Effector memory CD8-positive, alpha-beta T cell (primary cell): Measurements from ENCODE around the gene DOCK10.
A peak's percentile ranks its signal among the peaks of the same experiment; 100 is the strongest.

ENCODE experiments used
- ATAC-seq: fragments of 150-1000 bp; cut with Tn5 transposase; replicated peaks from 2 replicates; pipeline ENCODE4 v1.10.0; 2021; ENCODE audit warnings: mild to moderate bottlenecking, moderate library complexity
- DNase-seq, 3 experiments: peaks; one replicate each; pipeline ENCODE4 v3.0.0; 2021
- H3K27ac Mint-ChIP-seq, 2 donors: one replicate each; pipeline ENCODE4 v1.8.0; 2022; ENCODE audit warnings: mild to moderate bottlenecking in 2 of 2, mixed read lengths in 2 of 2, moderate library complexity in 2 of 2
- H3K27me3 Mint-ChIP-seq, 2 donors: one replicate each; pipeline ENCODE4 v1.8.0; 2022; ENCODE audit warnings: mixed read lengths in 2 of 2
- H3K36me3 Mint-ChIP-seq: one replicate; pipeline ENCODE4 v1.8.0; 2022; ENCODE audit warnings: mild to moderate bottlenecking, moderate library complexity, mixed read lengths; ENCODE audit not compliant: insufficient read depth
- H3K4me1 Mint-ChIP-seq, 2 donors: one replicate each; pipeline ENCODE4 v1.8.0; 2022; ENCODE audit warnings: low read depth in 2 of 2, mixed read lengths in 2 of 2
- H3K4me3 Mint-ChIP-seq, 2 donors: one replicate each; pipeline ENCODE4 v1.8.0; 2022; ENCODE audit warnings: mild to moderate bottlenecking in 2 of 2, mixed read lengths in 2 of 2, moderate library complexity in 2 of 2
- H3K9me3 Mint-ChIP-seq, 2 donors: one replicate each; pipeline ENCODE4 v1.8.0; 2022; ENCODE audit warnings: mixed read lengths in 2 of 2

DOCK10 gene

DNA sequence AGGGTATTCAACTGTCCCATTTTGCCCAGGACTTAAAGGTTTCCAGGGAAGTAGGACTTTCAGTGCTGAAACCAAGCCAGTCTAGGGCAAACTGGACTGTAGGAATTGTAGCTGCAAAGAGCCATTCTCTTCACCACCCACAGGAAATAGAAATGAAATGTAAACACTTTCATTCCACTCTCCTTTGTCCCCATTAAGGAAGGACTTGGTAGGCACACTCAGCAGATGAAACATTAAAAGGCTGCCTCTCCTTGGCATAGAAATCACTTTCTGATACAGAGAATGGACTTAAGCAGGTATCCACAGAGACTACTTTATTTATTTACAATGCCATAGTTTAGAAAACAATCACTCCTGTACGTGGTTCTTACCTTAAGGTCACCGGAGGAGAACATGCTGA is 223.2 kb downstream of the DOCK10 start:
- Mint-ChIP-seq H3K27me3 (no peaks in the 10 kb centered on the region), H3K36me3 (peaks cover 69% of the 10 kb centered on the region), H3K9me3 (no peaks in the 10 kb centered on the region), H3K4me1 (no peaks in the 10 kb centered on the region), H3K4me3 (no peak overlapping the region), H3K27ac (peak overlapping the region; percentile 23 to 38)
- DNase-seq = no peak
- ATAC-seq = no peak

GRCh38 chr2:224817676-224818075 is 224.6 kb downstream of the DOCK10 start:
- H3K4me1 Mint-ChIP-seq = no peaks in the 10 kb centered on the region
- no peak for ATAC-seq
- H3K27ac Mint-ChIP-seq = no peak overlapping the region
- no peaks in the 10 kb centered on the region for H3K9me3 Mint-ChIP-seq
- peaks cover 66% of the 10 kb centered on the region for H3K36me3 Mint-ChIP-seq
- H3K27me3 Mint-ChIP-seq = no peaks in the 10 kb centered on the region
- no peak overlapping the region for H3K4me3 Mint-ChIP-seq
- no peak for DNase-seq

GRCh38 chr2:224816816-224817215 is 225.5 kb downstream of the DOCK10 start:
- Mint-ChIP-seq H3K9me3 (peaks cover 0 to 1% of the 10 kb centered on the region in 2 donors), H3K4me3 (no peak overlapping the region), H3K36me3 (peaks cover 66% of the 10 kb centered on the region), H3K27me3 (no peaks in the 10 kb centered on the region), H3K27ac (peak overlapping the region in 1 of 2 donors; percentile 52), H3K4me1 (no peaks in the 10 kb centered on the region)
- DNase-seq (no peak), ATAC-seq (no peak)

DNA sequence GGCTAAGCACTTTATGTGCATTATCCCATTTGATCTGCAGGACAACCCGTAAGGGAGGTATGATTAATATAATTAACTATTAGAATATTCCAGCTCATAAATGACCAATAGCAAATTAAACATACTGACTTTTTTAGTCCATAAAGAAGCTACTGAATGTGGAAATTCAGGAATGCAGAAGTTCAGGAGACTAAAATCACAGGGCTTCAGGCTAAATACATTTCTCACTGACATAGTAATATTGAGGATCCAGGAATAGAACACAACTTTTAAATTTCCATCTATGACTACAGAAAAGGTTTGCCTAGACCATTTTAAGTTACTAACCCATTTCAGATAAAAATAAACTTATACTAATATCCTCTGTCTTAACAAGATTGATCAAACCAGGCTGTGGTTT is 228.7 kb downstream of the DOCK10 start:
- no peak overlapping the region for H3K27ac Mint-ChIP-seq
- ATAC-seq (no peak), DNase-seq (no peak)
- no peak overlapping the region for H3K4me3 Mint-ChIP-seq
- peaks cover 0 to 1% of the 10 kb centered on the region in 2 donors for H3K9me3 Mint-ChIP-seq
- no peaks in the 10 kb centered on the region for H3K27me3 Mint-ChIP-seq
- H3K4me1 Mint-ChIP-seq = no peaks in the 10 kb centered on the region
- peaks cover 51% of the 10 kb centered on the region for H3K36me3 Mint-ChIP-seq

GRCh38 chr2:224807153-224807964 is 234.9 kb downstream of the DOCK10 start:
- Mint-ChIP-seq H3K36me3 (peaks cover 63% of the 10 kb centered on the region), H3K4me3 (no peak overlapping the region), H3K27ac (no peak overlapping the region), H3K9me3 (peaks cover 0 to 1% of the 10 kb centered on the region in 2 donors), H3K4me1 (peaks cover 0 to 5% of the 10 kb centered on the region in 2 donors), H3K27me3 (no peaks in the 10 kb centered on the region)
- no peak for ATAC-seq
- DNase-seq = no peak

GRCh38 chr2:224803930-224804329 is 238.3 kb downstream of the DOCK10 start:
- DNase-seq (no peak), ATAC-seq (no peak)
- Mint-ChIP-seq H3K27me3 (no peaks in the 10 kb centered on the region), H3K9me3 (no peaks in the 10 kb centered on the region), H3K4me3 (no peak overlapping the region), H3K36me3 (peaks cover 93% of the 10 kb centered on the region), H3K4me1 (peaks cover 0 to 5% of the 10 kb centered on the region in 2 donors), H3K27ac (peak overlapping the region in 1 of 2 donors; percentile 22)

DNA sequence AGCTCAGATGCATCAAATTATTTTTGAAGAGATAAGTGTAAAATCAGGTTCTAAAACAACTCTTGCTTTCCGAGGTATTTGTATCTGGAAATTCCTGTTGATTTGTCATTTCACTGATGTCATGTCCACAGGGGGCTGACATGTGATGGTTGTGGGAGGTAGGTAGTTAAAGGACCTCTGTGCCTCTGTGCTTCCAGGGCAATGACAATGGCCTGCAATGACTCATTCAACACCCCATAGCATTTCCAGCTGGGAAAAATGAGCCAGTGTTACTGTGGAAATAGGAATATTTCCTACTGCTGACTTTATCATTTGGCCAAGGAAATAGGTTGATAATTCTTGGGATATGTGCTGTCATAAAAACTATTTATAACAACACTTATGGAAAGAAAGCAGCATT is 239.9 kb downstream of the DOCK10 start:
- H3K4me3 Mint-ChIP-seq = no peak overlapping the region
- no peak for ATAC-seq
- H3K9me3 Mint-ChIP-seq = no peaks in the 10 kb centered on the region
- H3K4me1 Mint-ChIP-seq = no peaks in the 10 kb centered on the region
- peak overlapping the region; percentile 16 to 65 for H3K27ac Mint-ChIP-seq
- no peaks in the 10 kb centered on the region for H3K27me3 Mint-ChIP-seq
- peaks cover 95% of the 10 kb centered on the region for H3K36me3 Mint-ChIP-seq
- no peak for DNase-seq

DNA sequence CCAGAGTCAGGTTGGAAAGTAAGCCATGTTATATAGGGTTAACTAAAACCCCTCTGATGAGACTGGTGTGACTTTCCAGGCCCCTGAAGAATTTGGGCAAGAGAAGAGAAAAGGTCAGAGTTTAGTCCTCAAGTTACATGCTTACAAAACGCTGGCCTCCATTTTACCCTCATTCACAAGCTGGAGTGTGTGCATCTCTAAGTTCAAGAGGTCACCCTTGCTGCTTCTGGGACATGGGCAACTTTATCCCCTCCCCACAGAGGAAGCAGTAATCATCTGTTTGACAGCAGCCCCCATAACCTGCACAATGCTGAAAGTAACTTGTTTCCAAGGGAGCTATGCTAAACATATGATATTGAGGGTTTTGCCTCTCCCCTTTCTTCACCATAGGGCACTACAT is 240.9 kb downstream of the DOCK10 start:
- DNase-seq (no peak), ATAC-seq (no peak)
- Mint-ChIP-seq H3K36me3 (peaks cover 96% of the 10 kb centered on the region), H3K4me1 (no peaks in the 10 kb centered on the region), H3K27me3 (no peaks in the 10 kb centered on the region), H3K9me3 (no peaks in the 10 kb centered on the region), H3K4me3 (no peak overlapping the region), H3K27ac (peak overlapping the region; percentile 47 to 65)

- Mint-ChIP-seq H3K27me3 (no peaks in the 10 kb centered on the region), H3K4me1 (no peaks in the 10 kb centered on the region), H3K9me3 (no peaks in the 10 kb centered on the region), H3K4me3 (no peak overlapping the region), H3K27ac (no peak overlapping the region), H3K36me3 (peaks cover 98% of the 10 kb centered on the region)
- DNase-seq = no peak
- ATAC-seq = no peak
These were observed 242.6 kb downstream of the DOCK10 start for GRCh38 chr2:224799691-224800090.

GRCh38 chr2:224798180-224798579 is 244.1 kb downstream of the DOCK10 start:
- peak overlapping the region; percentile 2 to 17 for H3K27ac Mint-ChIP-seq
- no peak for ATAC-seq
- peaks cover 99% of the 10 kb centered on the region for H3K36me3 Mint-ChIP-seq

GRCh38 chr2:224796695-224797305 is 245.5 kb downstream of the DOCK10 start:
- no peak overlapping the region for H3K27ac Mint-ChIP-seq
- ATAC-seq (no peak), DNase-seq (no peak)
- no peak overlapping the region for H3K4me3 Mint-ChIP-seq
- peaks cover 95% of the 10 kb centered on the region for H3K36me3 Mint-ChIP-seq
- no peaks in the 10 kb centered on the region for H3K4me1 Mint-ChIP-seq
- no peaks in the 10 kb centered on the region for H3K27me3 Mint-ChIP-seq
- no peaks in the 10 kb centered on the region for H3K9me3 Mint-ChIP-seq

More at GRCh38 chr2:224798180-224798579, 244.1 kb downstream of the DOCK10 start:
- DNase-seq = no peak
- Mint-ChIP-seq H3K27me3 (no peaks in the 10 kb centered on the region), H3K9me3 (no peaks in the 10 kb centered on the region), H3K4me1 (no peaks in the 10 kb centered on the region), H3K4me3 (no peak overlapping the region)

GRCh38 chr2:224793946-224794345 is 248.3 kb downstream of the DOCK10 start:
- DNase-seq = no peak

GRCh38 chr2:224786848-224787247 is 255.4 kb downstream of the DOCK10 start:
- Mint-ChIP-seq H3K27ac (peak overlapping the region in 1 of 2 donors; percentile 62), H3K36me3 (peaks cover 85% of the 10 kb centered on the region), H3K27me3 (no peaks in the 10 kb centered on the region), H3K9me3 (no peaks in the 10 kb centered on the region), H3K4me1 (no peaks in the 10 kb centered on the region), H3K4me3 (no peak overlapping the region)
- DNase-seq (no peak), ATAC-seq (no peak)

More at GRCh38 chr2:224793946-224794345, 248.3 kb downstream of the DOCK10 start:
- Mint-ChIP-seq H3K27ac (peak overlapping the region; percentile 41 to 77), H3K36me3 (peaks cover 91% of the 10 kb centered on the region), H3K4me1 (no peaks in the 10 kb centered on the region), H3K9me3 (no peaks in the 10 kb centered on the region), H3K27me3 (no peaks in the 10 kb centered on the region), H3K4me3 (no peak overlapping the region)
- no peak for ATAC-seq

GRCh38 chr2:224781400-224781799 is 260.9 kb downstream of the DOCK10 start:
- H3K27ac Mint-ChIP-seq = peak overlapping the region in 1 of 2 donors; percentile 36
- no peaks in the 10 kb centered on the region for H3K27me3 Mint-ChIP-seq
- H3K4me3 Mint-ChIP-seq = no peak overlapping the region
- no peaks in the 10 kb centered on the region for H3K9me3 Mint-ChIP-seq
- peaks cover 0 to 4% of the 10 kb centered on the region in 2 donors for H3K4me1 Mint-ChIP-seq
- H3K36me3 Mint-ChIP-seq = peaks cover 58% of the 10 kb centered on the region
- DNase-seq (no peak), ATAC-seq (no peak)
